GM18517 (cell line): ENCODE results near the gene PWWP2B.
"Not testable (repeated sequence)": the region's sequence is repeated elsewhere in the genome, so short reads cannot be mapped to it uniquely, and the experiment has no call there.

ENCODE experiments used
- ATAC-seq: cut with Tn5 transposase; IDR thresholded peaks from one replicate; pipeline ENCODE4 v1.9.1; 2021; ENCODE audit warnings: mild to moderate bottlenecking, moderate library complexity; ENCODE audit not compliant: unreplicated experiment

The PWWP2B gene

DNA sequence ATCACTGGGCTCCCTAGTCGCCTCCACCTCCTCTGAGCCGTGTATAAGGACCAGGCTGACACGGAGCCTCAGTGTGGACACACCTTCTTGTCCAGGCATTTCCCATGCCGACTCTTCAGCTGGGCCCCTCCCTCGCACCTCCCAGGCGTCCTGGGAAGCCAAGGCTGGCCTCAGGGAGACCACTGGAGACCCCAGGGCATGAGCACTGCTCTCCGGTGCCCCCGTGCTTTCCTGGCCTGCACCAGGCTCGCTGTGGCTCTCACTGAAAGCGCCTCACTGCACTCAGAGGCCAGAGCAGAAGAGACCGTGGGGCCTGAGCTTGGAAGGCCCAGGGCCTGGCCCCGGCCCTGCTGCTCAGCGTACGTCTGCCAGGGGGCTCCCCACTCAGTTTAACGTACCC lies 33.6 kb upstream of the PWWP2B start:
- ATAC-seq: no peak

DNA sequence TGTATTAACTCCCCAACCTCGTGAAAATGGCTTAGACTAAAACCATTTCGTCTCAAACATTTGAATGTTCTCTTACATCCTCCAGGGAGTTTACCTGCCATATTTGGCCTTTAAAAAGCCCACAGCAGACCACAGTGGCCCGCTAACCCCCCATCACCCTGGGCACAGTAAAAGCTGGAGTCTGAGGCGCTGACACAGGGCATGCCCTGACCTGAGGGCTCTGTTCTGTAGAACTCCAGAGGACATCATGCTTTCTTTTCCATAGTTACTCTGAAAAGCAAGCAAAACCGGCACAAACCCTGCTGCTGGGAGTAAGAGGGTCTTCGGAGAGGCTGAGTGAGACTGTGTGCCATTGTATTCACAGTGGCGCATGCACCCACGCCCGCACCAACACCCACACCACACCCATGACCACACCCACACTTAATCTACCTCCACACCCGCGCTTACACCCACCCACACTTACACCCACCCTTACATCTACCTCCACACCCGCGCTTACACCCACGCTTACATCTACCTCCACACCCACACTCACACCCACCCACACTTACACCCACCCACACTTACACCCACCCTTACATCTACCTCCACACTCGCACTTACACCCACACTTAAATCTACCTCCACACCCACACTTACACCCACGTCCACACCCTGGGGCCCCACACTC lies 32.9 kb upstream of the PWWP2B start:
- no peak for ATAC-seq

DNA sequence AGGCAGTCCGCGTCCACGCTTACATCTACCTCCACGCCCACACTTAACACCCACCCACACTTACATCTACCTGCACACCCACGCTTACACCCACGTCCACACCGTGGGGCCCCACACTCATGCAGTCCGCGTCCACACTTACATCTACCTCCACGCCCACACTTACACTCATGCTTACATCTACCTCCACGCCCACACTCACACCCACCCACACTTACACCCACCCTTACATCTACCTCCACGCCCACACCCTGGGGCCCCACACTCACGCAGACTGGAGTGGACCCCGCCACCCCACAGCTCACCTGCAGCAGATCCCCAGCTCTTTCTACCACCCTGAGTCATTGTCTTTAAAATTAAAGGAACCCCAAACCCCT lies 32.4 kb upstream of the PWWP2B start:
- ATAC-seq: no peak

DNA sequence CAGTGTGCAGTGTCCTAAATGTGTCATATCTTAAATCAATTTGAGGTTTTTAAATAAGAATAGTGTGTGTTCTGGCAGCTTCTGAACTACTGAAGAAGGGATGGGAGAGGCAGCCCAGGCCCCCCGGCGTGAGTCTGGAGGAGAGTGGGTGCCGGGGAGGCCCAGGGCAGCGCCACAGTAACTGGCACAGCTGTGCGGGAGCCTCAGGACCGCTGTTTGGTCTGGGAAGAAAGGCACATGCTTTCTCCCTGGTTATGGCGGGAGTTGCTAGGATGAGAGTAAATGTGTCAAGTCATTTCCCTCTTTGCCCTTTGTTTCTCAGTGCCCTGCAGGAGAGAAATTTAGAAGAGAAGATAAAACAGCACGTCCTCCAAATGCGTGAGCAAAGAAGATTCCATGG lies 31.9 kb upstream of the PWWP2B start:
- no peak for ATAC-seq

DNA sequence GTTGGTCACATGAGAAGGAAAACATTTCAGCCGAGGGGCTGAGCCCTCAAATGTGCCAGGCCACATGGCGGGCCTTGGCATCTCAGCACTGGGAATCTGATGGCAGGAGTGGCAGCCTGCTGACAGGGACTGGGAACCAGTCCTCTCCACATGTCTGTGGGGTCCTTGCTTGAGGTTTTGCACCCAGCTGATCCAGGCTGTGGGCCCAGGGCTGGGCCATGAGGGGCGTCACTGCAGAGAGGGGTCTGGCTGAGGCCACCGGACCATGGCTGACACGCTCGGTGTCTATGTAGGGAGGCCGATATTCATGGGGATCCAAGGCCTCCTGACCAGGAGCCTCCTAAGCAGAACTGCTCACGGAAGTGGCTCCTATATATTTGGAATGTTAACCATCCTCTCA lies 31.0 kb upstream of the PWWP2B start:
- no peak for ATAC-seq

DNA sequence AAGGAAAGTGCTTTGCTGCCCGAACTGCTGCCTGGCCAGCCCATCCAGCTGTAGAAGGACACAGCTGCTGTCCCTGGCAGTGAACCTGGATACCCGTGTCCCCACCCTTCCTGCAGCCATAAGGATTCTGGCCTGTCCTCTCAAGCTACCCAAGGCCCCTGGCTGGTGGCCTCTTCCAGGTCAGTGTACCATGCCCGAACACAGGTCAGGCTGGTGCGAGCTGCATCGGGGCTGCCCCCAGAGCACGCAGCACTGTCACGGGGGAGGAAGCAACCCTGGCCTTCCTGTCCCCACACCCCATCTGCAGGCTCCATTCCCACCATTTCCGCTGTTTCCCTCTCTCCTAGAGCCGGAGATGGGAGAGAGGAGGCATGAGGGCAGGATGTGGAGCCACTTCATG lies 30.5 kb upstream of the PWWP2B start:
- no peak for ATAC-seq

DNA sequence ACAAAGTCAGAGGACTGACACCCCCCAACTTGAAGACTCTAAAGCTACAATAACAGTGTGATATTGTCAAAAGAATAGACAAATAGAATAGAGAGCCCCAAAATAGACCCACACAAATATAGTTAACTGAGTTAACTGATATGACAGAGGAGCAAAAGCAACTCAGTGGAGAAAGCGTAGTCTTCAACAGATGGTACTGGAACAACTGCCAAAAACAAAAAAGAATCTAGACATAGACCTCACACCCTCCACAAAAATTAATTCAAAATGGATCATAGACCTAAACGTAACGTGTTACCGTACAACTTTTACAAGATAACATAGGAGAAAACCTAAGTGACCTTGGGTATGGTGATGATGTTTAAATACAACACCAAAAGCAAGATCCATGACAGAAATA lies 28.6 kb upstream of the PWWP2B start:
- ATAC-seq: no peak

DNA sequence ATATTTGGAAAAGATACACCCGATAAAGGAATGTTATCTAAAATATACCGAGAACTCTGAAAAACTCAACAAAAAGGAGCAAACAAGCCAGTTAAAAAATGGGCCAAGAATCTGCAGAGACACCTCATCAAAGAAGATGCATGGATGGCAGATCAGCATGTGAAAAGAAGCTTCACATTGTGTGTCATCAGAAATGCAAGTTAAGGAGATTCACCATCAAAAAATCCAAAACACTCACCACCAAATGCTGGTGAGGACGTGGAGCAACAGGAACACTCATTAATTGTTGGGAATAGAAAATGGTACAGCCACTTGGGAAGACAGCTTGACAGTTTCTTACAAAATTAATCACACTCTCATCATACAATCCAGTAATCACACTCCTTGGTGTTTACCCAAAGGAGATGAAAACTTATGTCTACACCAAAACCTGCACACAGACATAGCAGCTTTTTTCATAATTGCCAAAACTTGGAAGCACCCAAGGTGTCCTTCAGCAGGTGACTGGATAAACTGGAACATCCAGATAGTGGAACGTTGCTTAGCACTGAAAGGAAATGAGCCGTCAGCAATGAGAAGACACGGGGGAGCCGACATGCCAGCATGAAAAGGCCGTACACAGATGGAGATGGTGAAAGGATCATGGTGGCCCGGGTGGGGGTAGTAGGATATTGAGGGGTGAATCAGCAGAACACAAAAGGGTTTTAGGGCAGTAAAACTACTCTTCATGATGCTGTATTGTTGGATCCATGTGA lies 27.9 kb upstream of the PWWP2B start:
- no peak for ATAC-seq

DNA sequence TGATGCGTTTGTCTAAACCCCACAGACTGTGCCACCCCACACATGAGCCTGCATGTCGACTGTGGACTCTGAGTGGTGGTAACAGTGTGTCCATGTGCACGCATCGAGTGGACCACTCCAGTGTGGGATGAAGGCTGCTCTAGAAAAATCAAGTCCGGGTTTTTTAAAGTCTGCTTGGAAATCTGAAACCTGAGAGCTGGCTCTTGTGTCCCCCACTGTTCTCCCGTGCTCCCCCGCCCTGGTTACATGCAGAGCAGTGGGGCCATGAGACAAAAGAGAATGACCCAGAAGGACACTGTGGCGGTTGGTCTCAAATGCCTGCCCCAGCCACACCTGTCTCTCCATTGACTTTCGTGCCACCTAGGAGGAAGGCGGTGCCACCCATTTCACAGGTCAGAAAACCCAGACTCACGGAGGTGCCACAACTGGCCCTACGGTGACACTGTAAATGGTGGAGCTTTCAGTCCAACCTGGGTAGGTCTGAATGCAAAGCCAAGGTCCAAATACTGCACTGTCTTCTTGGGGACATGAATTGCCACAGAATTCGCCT lies 27.3 kb upstream of the PWWP2B start:
- ATAC-seq: no peak

DNA sequence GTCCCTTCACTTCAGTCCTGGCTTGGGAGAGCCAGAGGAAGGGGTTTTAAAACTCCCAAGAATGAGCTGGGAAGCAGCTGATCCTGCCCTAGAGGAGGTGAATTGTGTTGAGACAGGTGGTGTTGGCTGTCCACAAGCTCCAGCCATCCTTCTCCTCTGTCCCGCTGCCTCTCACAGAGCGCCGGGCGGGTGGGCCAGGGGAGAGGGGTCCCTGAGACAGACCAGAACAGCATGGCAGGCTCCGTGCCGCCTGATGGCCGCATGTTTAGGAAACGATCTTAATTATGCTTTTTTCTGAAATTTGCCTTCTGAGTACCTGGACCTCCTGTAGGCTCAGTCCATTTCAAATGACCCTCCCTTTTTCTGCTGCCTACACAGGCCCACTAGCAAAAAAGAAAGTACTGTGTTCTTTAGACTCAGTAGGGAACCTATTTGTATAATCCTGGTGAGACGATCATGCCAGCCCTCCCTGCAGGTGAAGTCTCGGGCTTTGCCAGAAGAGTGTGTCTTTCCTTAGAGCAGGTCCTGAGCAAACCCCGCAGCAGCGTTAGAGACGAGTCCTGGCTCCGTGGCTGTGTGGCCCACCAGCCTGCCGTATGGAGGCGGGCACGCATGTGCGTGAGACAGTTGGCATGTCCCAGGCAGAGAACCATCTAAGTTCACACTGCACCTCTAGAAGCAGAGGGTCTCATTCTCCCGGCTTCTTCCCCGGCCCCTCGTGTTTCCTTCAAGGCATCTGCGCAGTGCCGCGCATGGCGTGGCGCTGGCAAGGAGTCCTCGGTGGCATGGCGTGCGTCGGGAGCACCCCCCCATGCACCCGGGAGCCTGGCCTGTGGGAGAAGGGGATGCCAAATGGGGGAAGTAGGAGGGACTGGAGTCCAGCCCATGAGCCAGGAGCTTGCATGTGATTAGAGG lies 26.3 kb upstream of the PWWP2B start:
- no peak for ATAC-seq

DNA sequence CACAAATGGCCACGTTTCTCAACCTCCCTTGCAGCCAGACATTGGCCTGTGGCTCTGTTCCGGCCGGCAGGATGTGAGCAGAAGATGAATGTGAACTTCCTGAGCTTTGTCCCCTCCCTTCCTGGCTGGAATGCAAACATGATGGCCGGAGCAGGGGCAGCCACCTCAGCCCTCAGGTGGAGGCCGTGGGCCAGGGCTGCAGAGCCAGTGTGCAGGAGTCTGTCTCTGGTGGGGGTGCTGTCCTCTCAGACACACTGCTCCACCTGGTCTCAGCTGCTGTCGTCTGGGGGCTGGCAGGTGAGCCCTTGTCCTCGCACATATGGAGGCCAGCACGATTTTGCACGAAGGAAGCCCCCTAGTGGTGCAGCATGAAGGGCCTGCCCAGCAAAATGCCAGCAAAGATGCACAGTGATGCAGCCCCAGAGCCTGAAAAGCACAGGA lies 25.3 kb upstream of the PWWP2B start:
- no peak for ATAC-seq

DNA sequence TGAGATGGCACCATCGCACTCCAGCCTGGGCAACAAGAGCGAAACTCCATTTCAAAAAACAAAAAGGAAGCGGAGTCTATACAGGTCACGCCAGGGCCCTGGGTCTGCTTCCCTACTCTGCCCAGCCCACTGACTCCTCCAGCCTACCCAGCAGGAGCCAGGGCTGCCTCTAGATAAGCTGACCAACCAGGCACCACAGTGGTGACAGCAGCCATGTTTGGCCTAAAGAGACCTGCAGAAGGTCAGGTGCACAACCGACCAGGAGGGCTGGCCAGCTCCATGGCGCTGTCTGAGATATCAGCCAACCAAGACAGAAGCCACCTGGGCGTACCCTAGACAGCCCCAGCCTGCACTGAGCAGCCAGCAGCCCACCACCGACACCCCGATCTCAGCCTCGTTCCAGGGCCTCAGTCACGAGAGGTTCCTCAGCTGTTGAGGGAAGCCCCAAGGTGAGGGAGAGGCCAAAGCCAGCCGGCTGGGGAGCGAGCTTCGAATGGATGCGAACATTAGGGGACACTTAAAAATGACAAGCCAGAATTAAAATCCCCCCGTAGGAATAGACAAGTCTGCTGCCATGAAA lies 24.4 kb upstream of the PWWP2B start:
- ATAC-seq: no peak

DNA sequence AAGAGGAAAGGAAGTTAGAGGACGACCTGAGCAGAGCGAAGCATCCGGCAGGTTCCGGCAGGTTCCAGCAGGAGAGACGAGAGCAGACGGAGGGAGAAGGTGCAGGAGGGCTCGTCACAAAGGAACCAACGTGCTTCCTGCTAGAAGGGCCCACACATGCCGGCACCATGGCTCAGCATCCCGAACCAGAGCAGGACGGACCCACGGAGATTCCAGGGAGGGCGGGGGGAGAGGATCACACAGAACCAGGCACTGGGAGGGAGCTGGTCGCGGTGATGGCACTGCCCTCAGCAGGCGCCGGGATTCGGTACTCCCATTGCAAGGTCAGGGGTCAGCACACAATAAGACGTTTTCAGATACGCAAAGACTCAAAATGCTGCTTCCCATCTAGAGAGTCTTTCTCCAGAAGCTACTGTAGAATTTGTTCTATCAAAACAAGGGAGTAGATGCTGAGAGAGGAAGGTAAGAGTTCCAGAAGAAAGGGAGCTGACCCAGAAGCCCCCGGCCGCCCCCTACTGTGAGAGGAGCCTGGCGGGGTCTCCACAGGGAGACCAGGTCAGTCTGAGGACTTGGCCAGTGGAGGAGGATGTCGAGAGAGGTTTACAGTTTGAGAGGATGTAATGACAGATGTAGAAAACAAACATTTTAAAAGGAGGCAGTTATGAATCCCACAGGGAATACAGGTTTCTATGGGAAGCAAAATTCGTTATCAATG lies 23.6 kb upstream of the PWWP2B start:
- ATAC-seq: no peak

DNA sequence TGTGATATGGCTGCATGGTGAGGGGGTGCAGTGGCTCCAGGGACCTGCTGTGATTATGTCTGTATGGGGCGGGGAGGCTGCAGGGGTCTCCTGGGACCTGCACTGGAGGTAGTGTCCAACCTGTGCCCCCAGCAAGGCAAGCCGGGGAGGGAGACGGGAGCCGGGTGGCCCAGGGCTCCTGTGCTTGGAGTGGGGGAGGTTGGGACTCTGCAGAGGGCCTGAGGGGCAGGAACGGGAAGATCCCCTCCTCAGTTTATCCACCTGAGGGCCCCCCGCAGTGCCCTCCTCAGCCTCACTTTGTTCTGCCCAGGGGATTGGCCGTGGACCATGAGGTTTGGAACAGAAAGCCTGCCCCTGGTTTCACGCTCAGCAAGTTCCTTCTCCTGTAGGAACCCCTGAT lies 22.8 kb upstream of the PWWP2B start:
- ATAC-seq: no peak

DNA sequence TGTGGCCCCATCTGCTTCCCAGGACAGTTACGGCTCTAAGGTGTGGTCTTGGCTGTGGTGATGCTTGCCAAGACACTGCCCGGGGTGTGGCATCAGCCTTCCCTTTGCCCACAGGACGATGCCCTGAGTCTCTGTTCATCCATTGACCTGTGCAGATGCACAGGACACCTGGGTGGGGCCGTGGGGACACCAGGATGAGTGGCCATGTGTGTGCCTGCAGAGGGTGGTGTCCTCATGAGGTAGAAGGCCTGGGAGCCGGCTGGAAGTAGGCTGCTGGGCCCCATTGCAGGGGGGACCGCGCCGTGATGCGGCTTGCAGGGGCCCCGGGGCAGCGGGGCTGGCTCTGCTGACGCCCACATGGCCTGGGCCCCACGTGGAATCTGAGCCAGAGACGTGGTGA lies 22.4 kb upstream of the PWWP2B start:
- ATAC-seq: no peak

DNA sequence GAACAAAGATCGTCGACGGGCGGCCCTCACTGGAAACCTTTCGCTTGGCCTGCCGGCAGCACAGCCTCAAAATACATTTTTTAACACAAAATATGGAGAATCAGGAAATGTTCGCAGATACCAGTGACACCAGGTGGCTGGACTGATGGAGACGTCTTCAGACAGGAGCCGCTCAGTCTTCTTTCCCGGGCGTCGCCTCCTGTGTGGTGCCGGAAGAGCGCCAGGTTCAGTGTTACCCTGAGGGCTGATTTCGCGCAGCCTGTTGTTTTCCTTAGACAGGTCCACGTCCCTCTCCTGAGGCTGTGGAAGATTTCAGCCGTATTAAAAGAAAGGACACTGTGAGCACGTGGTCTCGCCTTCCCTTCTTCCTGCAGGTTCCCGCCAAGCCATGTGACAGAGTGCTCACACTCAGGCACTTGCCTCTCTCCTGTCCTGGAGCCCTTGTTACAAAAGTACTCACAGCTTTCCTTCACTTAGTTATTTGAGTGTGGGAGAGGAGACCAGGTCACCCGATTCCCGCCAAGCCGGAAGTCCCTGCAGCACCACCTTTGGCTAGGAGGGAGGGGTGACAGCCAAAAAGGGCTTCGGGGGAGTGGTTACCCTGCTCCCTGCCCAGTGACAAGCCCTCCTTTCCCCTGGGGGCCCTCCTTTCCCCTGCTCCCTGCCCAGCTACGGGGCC lies 21.7 kb upstream of the PWWP2B start:
- no peak for ATAC-seq

DNA sequence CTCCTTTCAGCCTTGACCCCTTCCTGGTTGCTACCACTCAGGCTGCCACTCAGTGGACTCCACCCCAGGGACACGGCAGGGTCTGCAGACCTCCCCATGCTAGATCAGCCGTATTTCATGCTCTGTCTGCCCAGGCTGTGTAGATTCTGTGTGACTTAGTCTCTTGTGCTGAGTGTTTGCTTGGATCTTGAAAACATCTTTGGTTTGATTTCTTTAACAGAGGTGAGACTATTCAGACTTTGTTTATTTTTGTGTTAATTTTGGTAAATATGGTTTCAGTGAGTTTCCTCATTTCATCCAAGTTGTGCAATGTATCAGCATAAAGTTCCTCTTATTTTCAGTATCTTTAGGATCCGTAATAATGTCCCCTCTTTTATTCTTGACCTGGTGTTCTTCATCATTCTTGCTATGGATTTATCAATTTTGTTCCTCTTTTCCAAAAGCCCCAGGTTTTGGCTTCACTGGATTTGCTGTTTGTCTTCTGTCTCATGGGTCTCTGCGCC lies 21.2 kb upstream of the PWWP2B start:
- no peak for ATAC-seq

DNA sequence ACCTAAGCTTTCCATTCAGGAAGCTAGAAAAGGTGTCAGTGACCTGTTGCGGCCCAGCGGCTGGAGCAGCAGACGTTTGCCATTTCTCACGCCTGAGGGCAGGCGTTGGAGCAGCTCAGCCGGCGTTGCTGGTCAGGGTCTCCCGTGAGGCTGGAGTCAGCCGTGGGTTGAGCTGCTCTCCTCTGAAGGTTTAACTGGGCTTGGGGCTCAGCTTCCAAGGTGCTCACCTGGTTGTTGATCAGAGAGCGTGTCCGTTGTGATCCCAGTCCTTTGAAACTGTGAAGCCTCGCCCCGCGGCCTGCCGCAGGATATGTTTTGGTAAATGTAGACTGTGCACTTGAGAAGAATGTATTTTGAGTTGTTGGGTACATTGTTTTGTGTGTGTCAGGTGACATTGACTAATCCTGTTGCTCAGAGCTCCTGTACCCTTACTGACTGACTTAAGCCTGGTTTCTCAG lies 20.6 kb upstream of the PWWP2B start:
- no peak for ATAC-seq

DNA sequence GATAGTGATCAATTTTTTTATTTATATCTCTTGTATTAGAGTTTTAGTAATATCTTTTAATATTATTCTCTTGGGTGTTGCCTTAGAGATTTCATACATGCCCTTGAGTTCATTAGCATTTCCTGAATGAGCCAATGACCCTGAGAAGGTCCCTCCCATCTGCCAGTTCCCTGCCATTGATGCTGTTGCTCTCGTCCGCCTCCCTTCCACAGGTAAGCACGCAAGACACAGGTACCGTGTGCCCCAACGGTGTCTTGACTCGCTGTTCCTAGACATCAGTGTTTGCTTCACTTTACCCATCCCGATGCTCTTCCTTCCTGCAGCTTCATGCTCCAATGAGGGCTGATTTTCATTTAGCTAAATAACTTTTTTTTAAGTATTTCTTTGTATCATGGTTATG lies 19.7 kb upstream of the PWWP2B start:
- ATAC-seq: no peak

DNA sequence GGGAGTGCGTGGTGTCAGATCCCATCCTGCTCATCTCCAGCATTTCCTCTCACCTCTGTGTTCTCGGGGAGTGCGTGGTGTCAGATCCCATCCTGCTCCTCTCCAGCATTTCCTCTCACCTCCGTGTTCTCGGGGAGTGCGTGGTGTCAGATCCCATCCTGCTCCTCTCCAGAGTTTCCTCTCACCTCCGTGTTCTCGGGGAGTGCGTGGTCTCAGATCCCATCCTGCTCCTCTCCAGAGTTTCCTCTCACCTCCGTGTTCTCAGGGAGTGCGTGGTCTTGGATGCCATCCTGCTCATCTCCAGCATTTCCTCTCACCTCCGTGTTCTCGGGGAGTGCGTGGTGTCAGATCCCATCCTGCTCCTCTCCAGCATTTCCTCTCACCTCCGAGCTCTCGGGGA lies 18.0 kb upstream of the PWWP2B start:
- not testable (repeated sequence) for ATAC-seq
